ENCODE results near the gene CISTR. TPM values are rescaled to one million over a fixed set of nuclear protein-coding genes. Genes with fewer than 3 reads are reported as not detected.

Gene CISTR
- total and polyA plus RNA-seq, 2 experiments from 2014 or later = not detected

DNA sequence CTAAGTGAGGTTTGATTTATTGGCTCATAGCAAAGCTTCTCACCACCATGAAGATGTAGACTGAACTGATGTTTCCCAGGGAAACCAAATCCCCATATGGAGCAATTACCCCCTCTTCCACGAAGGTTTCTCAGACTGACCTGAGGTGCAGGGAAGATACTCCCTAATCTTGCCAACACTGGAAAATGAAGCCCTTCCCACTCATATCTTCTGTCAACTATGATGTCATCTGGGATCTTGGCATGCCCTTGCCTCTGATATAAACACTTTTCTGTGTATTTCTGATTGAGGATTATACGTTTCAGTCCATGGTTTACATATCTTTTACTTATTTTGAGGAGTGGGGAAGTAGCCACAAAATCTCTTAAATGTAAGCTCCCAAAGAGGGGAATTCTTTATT is 14.1 kb upstream of the CISTR start:
- H3K79me2 ChIP-seq (replicated peaks; ENCODE audit: insufficient read depth) = no peaks in the 10 kb centered on the region
- peaks cover 16% of the 10 kb centered on the region for H3K27me3 Mint-ChIP-seq (ENCODE audit: insufficient read depth, low read depth, poor library complexity)
- DNase-seq (ENCODE audit: low spot score) (no peak), ATAC-seq (no peak)
- H3K36me3 ChIP-seq (ENCODE audit: insufficient read depth) = no peaks in the 10 kb centered on the region
- H3K9me2 ChIP-seq (ENCODE audit: insufficient read depth) = no peaks in the 10 kb centered on the region
- no peak overlapping the region for H3K27ac ChIP-seq (ENCODE audit: low read depth)
- H3K4me1 ChIP-seq (ENCODE audit: insufficient read depth) = no peaks in the 10 kb centered on the region
- no peak overlapping the region for H2AFZ ChIP-seq
- peaks cover 78% of the 10 kb centered on the region for H3K27me3 ChIP-seq (ENCODE audit: insufficient read depth)
- no peak overlapping the region for H3K4me2 ChIP-seq
- no peaks in the 10 kb centered on the region for H3F3A ChIP-seq (replicated peaks; ENCODE audit: low read depth)
- no peak for TF ChIP-seq ZNF331 (CRISPR knock-in tag; IDR thresholded peaks at IDR 0.05; ENCODE audit: low read depth)
- no peak for TF ChIP-seq POLR2AphosphoS5 (IDR thresholded peaks at IDR 0.05; ENCODE audit: low read depth)
- TF ChIP-seq, protein P1, sequence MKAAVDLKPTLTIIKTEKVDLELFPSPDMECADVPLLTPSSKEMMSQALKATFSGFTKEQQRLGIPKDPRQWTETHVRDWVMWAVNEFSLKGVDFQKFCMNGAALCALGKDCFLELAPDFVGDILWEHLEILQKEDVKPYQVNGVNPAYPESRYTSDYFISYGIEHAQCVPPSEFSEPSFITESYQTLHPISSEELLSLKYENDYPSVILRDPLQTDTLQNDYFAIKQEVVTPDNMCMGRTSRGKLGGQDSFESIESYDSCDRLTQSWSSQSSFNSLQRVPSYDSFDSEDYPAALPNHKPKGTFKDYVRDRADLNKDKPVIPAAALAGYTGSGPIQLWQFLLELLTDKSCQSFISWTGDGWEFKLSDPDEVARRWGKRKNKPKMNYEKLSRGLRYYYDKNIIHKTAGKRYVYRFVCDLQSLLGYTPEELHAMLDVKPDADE (IDR thresholded peaks at IDR 0.05) = no peak
- TF ChIP-seq NANOG (IDR thresholded peaks at IDR 0.05; ENCODE audit: borderline replicate concordance) = no peak
- no peak for TF ChIP-seq EZH2phosphoT487 (IDR thresholded peaks at IDR 0.05; ENCODE audit: unreplicated experiment)
- TF ChIP-seq CREB1 (CRISPR knock-in tag; IDR thresholded peaks at IDR 0.05; ENCODE audit: low read depth) = no peak
- TF ChIP-seq, protein P2, sequence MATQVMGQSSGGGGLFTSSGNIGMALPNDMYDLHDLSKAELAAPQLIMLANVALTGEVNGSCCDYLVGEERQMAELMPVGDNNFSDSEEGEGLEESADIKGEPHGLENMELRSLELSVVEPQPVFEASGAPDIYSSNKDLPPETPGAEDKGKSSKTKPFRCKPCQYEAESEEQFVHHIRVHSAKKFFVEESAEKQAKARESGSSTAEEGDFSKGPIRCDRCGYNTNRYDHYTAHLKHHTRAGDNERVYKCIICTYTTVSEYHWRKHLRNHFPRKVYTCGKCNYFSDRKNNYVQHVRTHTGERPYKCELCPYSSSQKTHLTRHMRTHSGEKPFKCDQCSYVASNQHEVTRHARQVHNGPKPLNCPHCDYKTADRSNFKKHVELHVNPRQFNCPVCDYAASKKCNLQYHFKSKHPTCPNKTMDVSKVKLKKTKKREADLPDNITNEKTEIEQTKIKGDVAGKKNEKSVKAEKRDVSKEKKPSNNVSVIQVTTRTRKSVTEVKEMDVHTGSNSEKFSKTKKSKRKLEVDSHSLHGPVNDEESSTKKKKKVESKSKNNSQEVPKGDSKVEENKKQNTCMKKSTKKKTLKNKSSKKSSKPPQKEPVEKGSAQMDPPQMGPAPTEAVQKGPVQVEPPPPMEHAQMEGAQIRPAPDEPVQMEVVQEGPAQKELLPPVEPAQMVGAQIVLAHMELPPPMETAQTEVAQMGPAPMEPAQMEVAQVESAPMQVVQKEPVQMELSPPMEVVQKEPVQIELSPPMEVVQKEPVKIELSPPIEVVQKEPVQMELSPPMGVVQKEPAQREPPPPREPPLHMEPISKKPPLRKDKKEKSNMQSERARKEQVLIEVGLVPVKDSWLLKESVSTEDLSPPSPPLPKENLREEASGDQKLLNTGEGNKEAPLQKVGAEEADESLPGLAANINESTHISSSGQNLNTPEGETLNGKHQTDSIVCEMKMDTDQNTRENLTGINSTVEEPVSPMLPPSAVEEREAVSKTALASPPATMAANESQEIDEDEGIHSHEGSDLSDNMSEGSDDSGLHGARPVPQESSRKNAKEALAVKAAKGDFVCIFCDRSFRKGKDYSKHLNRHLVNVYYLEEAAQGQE (IDR thresholded peaks at IDR 0.05; ENCODE audit: unreplicated experiment) = no peak
- TF ChIP-seq, protein P3, sequence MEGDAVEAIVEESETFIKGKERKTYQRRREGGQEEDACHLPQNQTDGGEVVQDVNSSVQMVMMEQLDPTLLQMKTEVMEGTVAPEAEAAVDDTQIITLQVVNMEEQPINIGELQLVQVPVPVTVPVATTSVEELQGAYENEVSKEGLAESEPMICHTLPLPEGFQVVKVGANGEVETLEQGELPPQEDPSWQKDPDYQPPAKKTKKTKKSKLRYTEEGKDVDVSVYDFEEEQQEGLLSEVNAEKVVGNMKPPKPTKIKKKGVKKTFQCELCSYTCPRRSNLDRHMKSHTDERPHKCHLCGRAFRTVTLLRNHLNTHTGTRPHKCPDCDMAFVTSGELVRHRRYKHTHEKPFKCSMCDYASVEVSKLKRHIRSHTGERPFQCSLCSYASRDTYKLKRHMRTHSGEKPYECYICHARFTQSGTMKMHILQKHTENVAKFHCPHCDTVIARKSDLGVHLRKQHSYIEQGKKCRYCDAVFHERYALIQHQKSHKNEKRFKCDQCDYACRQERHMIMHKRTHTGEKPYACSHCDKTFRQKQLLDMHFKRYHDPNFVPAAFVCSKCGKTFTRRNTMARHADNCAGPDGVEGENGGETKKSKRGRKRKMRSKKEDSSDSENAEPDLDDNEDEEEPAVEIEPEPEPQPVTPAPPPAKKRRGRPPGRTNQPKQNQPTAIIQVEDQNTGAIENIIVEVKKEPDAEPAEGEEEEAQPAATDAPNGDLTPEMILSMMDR (conservative IDR thresholded peaks at IDR 0.05; ENCODE audit: low read depth in 2 of 2) = no peak
- no peak for TF ChIP-seq STAT1 (IDR thresholded peaks at IDR 0.05; ENCODE audit: unreplicated experiment)
- TF ChIP-seq, protein P4, sequence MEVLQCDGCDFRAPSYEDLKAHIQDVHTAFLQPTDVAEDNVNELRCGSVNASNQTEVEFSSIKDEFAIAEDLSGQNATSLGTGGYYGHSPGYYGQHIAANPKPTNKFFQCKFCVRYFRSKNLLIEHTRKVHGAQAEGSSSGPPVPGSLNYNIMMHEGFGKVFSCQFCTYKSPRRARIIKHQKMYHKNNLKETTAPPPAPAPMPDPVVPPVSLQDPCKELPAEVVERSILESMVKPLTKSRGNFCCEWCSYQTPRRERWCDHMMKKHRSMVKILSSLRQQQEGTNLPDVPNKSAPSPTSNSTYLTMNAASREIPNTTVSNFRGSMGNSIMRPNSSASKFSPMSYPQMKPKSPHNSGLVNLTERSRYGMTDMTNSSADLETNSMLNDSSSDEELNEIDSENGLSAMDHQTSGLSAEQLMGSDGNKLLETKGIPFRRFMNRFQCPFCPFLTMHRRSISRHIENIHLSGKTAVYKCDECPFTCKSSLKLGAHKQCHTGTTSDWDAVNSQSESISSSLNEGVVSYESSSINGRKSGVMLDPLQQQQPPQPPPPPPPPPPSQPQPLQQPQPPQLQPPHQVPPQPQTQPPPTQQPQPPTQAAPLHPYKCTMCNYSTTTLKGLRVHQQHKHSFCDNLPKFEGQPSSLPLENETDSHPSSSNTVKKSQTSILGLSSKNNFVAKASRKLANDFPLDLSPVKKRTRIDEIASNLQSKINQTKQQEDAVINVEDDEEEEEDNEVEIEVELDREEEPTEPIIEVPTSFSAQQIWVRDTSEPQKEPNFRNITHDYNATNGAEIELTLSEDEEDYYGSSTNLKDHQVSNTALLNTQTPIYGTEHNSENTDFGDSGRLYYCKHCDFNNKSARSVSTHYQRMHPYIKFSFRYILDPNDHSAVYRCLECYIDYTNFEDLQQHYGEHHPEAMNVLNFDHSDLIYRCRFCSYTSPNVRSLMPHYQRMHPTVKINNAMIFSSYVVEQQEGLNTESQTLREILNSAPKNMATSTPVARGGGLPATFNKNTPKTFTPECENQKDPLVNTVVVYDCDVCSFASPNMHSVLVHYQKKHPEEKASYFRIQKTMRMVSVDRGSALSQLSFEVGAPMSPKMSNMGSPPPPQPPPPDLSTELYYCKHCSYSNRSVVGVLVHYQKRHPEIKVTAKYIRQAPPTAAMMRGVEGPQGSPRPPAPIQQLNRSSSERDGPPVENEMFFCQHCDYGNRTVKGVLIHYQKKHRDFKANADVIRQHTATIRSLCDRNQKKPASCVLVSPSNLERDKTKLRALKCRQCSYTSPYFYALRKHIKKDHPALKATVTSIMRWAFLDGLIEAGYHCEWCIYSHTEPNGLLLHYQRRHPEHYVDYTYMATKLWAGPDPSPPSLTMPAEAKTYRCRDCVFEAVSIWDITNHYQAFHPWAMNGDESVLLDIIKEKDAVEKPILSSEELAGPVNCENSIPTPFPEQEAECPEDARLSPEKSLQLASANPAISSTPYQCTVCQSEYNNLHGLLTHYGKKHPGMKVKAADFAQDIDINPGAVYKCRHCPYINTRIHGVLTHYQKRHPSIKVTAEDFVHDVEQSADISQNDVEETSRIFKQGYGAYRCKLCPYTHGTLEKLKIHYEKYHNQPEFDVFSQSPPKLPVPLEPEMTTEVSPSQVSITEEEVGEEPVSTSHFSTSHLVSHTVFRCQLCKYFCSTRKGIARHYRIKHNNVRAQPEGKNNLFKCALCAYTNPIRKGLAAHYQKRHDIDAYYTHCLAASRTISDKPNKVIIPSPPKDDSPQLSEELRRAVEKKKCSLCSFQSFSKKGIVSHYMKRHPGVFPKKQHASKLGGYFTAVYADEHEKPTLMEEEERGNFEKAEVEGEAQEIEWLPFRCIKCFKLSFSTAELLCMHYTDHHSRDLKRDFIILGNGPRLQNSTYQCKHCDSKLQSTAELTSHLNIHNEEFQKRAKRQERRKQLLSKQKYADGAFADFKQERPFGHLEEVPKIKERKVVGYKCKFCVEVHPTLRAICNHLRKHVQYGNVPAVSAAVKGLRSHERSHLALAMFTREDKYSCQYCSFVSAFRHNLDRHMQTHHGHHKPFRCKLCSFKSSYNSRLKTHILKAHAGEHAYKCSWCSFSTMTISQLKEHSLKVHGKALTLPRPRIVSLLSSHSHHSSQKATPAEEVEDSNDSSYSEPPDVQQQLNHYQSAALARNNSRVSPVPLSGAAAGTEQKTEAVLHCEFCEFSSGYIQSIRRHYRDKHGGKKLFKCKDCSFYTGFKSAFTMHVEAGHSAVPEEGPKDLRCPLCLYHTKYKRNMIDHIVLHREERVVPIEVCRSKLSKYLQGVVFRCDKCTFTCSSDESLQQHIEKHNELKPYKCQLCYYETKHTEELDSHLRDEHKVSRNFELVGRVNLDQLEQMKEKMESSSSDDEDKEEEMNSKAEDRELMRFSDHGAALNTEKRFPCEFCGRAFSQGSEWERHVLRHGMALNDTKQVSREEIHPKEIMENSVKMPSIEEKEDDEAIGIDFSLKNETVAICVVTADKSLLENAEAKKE (CRISPR knock-in tag; IDR thresholded peaks at IDR 0.05) = no peak
- no peak for TF ChIP-seq JUNB (IDR thresholded peaks at IDR 0.05; ENCODE audit: unreplicated experiment)
- no peak for TF ChIP-seq ZNF114 (CRISPR knock-in tag; IDR thresholded peaks at IDR 0.05)
- TF ChIP-seq EZH2 (IDR thresholded peaks at IDR 0.05; ENCODE audit: low read depth, unreplicated experiment) = no peak
- no peaks in the 10 kb centered on the region; the same call in 2 of the 3 replicates for H3K9me3 Mint-ChIP-seq
- H3K4me1 Mint-ChIP-seq = no peaks in the 10 kb centered on the region
- no peak overlapping the region for H3K4me3 Mint-ChIP-seq
- H3K4me3 ChIP-seq = no peak overlapping the region
- no peaks in the 10 kb centered on the region for H3K36me3 Mint-ChIP-seq (ENCODE audit: low read depth)
- H4K20me1 ChIP-seq (replicated peaks; ENCODE audit: insufficient read depth) = no peaks in the 10 kb centered on the region; the same call in 1 of the 2 replicates
- H3K27ac Mint-ChIP-seq = no peak overlapping the region

All from GM23338 (cell line).